Measurements from ENCODE around the gene ABL1. TPM values are rescaled to one million over a fixed set of nuclear protein-coding genes. Genes with fewer than 3 reads are reported as not detected.

The ABL1 gene
- total RNA-seq, 1 experiment from 2014 or later, result 13.1 TPM

DNA sequence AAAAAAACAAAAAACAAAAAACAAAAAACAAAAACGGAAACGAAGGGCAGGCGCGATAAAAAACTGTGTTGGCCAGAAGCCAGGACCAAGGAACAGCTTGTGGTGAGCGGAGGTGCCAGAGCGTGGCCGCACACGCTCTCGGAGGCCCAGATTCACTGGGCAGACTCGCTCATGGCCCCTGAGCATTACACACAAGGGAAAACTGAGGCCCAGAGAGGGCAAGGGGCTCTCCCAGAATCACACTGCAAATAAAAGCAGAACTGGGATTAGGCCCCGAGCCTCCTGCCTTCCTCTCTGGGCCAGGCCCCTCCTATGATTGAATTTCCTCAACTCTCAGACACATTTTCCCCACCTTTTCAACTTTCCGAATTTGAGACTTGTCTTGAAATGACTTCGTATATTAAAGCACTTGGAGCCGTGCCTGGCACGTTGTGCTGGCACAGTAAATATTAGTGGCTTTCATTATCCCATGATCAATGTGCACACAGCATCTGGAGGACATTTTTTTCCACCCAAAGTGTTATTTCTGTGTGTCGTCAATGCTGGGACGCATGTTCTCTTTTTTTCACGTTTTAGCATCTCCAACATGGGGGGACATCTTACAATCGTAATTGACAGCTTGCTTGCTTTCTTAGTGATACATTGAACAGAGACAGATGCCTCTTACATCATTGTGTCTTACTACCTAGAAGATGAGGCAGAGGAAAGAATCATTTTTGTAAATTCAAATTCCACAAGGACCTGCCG is 96.6 kb downstream of the ABL1 start:
- DNase-seq (ENCODE audit: low spot score), result no peak

DNA sequence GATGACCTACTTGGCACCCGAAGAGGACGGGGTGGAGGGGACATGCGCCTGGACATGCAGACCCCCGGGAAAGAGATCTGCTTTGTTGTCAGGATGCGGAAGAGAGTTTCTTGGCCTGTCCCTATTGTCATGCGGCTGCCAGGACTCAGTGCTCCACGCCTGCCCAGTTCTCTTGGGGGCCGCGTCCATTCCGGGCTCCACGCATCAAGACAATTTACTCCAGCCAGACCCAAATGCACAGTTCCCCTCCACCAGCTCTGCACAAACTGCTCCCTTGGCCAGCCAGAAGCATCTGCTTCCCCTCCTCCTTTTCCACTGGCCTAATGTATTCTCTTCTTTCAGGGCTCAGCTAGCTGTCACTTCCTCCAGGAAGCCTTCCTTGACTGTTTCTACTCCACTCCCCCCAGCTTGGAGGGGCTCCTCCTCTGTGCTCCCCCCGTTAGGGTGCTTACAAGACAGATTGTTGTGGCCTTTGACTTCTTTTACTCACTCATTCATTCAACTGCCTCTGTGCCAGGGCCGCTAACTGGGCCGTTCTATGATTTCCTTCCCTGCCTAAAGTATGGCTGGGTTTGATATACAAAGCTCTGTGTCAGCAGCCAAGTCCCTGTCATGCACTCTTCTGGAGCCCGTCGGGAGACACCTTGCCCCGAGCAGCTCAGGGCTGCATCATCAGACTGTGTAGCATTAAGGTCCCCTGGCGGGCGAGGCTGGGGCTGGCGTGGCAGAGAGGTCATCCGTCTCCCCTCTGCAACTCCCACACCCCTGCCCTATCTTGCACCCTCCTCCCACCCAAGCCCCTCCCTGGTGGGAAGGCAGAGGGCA is 97.4 kb downstream of the ABL1 start:
- peak; percentile 14 for DNase-seq (ENCODE audit: low spot score)

DNA sequence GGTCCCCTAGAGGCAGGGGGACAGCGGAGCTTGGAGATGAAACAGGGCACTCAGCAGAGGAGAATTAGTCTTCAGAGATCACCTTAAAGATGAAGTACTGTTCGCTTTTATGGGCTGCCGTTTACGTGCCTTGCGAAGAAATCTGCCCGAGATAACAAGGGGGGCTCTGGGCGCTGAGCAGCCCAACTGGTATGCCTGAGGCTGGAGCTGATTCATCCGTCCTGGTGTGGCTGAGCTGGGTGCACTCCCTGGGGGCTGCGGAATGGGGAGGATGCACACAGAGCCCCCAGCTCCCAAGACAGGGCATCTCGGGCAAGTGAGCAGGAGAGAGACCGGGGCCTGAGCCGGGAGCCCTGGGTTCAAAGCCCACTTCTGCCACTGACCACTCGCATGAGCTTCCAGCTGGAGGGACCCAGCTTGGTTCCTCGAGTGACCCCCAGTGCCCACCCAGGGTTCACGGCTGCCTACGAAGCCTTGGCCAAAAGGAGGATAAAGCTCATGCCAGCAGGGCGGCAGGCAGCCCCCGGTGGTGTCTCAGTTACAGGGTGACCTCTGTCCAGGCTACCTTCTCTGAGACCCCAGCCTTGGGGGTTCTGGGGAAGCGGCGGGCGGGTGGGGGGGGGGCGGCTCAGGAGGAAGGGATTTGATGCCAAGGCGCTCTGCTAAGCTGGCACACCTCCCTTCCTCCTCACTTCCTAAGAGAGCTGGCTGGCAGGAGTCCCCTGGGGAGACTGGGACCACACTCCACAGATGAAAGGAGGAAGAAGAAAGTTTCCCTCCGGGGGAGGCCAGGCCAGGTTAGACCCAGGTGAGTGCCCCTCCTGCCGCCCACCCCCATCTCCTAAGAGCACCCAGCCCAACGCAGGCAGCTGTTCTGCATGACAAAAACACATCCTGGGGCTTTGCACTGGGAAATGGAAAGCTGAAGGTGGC is 98.3 kb downstream of the ABL1 start:
- DNase-seq (ENCODE audit: low spot score), result peak; percentile 49

DNA sequence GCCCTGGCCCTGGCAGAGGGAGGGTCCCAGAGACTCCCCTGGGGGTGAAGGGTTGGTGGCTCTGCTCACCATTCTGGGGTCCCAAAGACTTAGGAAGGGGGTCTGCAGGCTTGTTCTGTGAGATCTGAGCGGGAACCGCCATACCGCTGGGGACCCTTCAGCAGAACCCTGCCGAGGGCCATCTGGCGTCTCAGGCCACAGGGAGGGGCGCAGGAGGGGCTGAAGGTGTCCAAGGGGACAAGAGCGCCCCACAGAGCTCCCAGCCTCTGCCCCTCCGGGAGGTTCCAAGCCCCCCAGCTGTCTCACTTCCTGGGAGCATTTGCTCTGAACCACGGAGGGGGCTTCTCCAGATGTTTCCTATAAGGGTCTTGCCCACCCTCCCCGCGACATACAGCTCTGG is 99.2 kb downstream of the ABL1 start:
- DNase-seq (ENCODE audit: low spot score), result no peak

DNA sequence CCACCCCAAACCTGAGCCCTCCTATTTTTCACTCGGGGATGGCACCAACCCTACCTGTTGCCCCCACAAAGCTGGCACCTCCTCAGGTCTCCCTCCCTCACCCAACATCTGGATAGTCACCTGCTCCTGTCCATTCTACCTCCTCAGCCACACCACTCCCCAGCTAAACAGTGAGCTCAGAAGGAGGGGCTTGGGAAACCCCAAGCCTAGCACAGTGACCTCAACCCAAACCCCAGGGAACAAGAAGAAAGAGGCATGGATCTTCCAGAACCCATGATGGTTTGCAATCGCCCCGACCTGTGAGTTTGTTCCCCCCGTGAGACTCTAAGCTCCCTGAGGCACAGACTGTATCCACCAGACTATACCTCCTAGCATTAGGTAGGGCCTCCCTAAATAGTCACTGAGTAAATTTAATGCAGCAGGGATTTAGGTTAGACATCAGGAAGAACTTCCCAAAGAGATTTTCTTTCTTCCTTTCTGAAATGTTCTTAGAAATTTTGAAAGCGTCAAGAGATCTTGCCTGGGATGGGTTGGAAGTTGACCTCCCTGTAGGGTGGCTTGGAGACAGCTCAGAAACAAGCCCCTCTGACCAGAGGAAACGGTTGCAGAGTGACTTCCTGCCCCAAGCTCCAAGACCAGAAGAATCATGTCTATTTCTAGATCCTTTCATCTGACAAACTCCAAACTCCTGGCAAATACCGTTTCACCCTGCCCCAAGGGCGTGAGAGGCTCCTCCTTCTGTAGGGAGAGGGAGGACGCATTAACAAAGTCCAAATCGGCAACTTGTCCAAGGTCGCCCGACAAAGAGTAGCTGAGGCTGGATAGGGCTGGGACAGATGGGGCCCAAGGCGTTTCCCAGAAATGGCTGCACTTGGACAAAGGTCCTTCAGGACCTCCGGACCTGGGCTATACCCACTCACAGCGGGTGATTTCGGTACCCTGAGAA is 99.9 kb downstream of the ABL1 start:
- DNase-seq (ENCODE audit: low spot score), result no peak

DNA sequence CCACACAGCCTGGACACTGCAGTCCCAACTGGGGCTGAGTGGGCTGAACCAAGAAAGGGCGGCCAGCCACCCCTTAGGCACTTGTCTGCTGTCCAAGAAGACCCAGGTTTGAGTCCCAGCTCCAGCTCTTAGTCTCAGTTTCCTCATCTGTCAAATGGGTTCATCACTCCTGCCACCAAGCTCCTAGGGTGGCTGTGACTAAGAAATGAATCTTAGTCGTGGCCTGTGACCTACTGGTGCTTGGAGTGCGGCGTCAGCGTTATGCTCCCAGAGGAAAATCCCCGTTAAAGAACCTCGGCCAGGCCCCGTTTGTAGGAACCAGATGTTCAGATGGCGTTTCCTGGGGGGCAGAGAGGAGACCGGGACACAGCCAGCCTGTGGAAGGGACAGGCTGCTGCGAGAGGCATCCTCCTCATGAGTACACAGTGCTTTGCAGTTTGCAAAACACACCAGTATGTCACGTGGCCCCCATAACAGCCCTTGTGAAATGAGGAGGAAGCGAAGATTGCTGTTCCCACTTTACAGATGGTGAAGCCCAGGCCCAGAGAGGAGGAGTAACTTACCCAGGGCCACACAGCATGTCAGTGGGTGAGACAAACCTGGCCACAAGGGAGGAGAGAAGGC is 100.7 kb downstream of the ABL1 start:
- no peak for DNase-seq (ENCODE audit: low spot score)

DNA sequence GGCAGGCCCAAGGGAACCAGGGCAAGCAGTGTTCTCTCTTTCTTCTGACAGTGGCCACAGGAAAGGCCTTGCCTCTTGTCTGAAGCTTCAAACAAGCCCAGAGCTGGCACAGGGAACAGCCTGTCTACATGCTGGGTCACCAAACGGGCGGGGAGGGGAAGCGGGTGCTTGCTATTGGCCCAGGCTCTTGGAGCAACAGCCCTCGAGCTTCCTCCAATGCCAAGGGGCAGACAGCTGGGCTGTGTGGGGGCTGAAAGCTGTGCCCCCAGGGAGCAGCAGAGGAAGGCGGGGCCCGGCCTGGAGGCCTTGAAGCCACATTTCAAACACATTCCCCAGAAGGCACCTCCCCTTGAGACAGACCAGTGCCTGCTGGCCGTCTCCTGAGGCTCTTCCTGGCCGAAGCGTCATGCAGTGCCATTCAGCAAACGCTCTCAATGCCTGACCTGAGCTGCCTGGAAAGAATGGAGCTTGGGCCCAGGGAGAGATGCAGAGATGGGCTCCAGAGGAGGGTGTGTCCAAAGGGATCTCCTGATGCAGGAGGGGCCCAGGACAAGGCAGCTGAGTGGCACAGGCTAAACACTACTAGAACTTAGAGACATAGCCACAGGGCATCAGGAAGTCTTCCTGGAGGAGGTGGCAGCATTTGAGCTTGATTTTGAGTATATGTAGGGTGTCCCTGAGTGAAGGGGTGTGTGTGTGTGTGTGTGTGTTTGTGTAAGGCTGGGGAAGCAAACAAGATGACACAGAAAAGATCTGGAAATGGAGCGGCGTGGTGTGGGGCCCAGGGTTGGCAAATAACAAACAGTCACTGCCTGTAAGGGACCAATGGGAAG is 101.4 kb downstream of the ABL1 start:
- DNase-seq (ENCODE audit: low spot score), result peak; percentile 59

Other genes with a start within 250 kb of the ABL1 start
- gene PRDM12, start 170.7 kb upstream of the ABL1 start, total RNA-seq (2014; rRNA removed; shearing (Covaris generic)), result not detected in 2 replicates
- 34.9 and 43.2 TPM in 2 replicates for gene EXOSC2, start 141.5 kb upstream of the ABL1 start, total RNA-seq (2014; rRNA removed; shearing (Covaris generic))
- gene QRFP, start 61.6 kb downstream of the ABL1 start, total RNA-seq (2014; rRNA removed; shearing (Covaris generic)), result not detected in 2 replicates
- 1.6 and 2.6 TPM in 2 replicates for gene FIBCD1, start 104.0 kb downstream of the ABL1 start, total RNA-seq (2014; rRNA removed; shearing (Covaris generic))
- gene LAMC3, start 173.9 kb downstream of the ABL1 start, total RNA-seq (2014; rRNA removed; shearing (Covaris generic)), result 1.0 and 1.4 TPM in 2 replicates